HEK293T (cell line): ENCODE results near the gene NUMBL.

Source experiments
- CTCF ChIA-PET: fragments of 350-600 bp; formaldehyde crosslinking; extraction: SDS; loops from one replicate; lab custom pipeline; 2021; ENCODE audit warnings: antibody characterized with exemption, inconsistent platforms; lab: Yijun Ruan, JAX
- POLR2A ChIA-PET: fragments of 350-600 bp; formaldehyde crosslinking; extraction: SDS; loops from one replicate; lab custom pipeline; 2020; ENCODE audit warnings: antibody characterized with exemption, inconsistent platforms; lab: Yijun Ruan, JAX
- DNase-seq: peaks from one replicate; pipeline ENCODE4 v3.0.0; 2012; ENCODE audit warnings: mixed read lengths; ENCODE audit errors: extremely low spot score
- ARNT ChIP-seq: fragments of 450-650 bp; IDR thresholded peaks from 2 replicates; pipeline ENCODE4 v1.6.1; 2017; ENCODE audit warnings: mild to moderate bottlenecking
- BHLHE40 ChIP-seq: fragments of 450-650 bp; IDR thresholded peaks from 2 replicates; pipeline ENCODE4 v1.6.1; 2016; ENCODE audit warnings: mild to moderate bottlenecking, moderate library complexity, borderline replicate concordance
- CTBP1 ChIP-seq: fragments of 450-650 bp; IDR thresholded peaks from 2 replicates; pipeline ENCODE4 v1.6.1; 2016; ENCODE audit warnings: borderline replicate concordance
- ELF4 ChIP-seq: fragments of 450-650 bp; IDR thresholded peaks from 2 replicates; pipeline ENCODE4 v1.6.1; 2017; ENCODE audit warnings: antibody characterized with exemption
- FOXA1 ChIP-seq: fragments of 450-650 bp; IDR thresholded peaks from 2 replicates; pipeline ENCODE4 v1.6.1; 2016; ENCODE audit warnings: mild to moderate bottlenecking
- FOXK2 ChIP-seq: fragments of 450-650 bp; IDR thresholded peaks from 2 replicates; pipeline ENCODE4 v1.6.1; 2016; ENCODE audit warnings: mild to moderate bottlenecking
- FOXM1 ChIP-seq: fragments of 450-650 bp; IDR thresholded peaks from 2 replicates; pipeline ENCODE4 v1.6.1; 2017; ENCODE audit warnings: mild to moderate bottlenecking, borderline replicate concordance
- HDGF ChIP-seq: fragments of 450-650 bp; IDR thresholded peaks from 2 replicates; pipeline ENCODE4 v1.6.1; 2017; ENCODE audit warnings: antibody characterized with exemption, borderline replicate concordance
- L3MBTL2 ChIP-seq: fragments of 450-650 bp; conservative IDR thresholded peaks from 2 replicates; pipeline ENCODE4 v1.6.1; 2016; ENCODE audit warnings: mild to moderate bottlenecking
- LEF1 ChIP-seq: fragments of 450-650 bp; IDR thresholded peaks from 2 replicates; pipeline ENCODE4 v1.6.1; 2017; ENCODE audit warnings: mild to moderate bottlenecking, borderline replicate concordance
- NFRKB ChIP-seq: fragments of 450-650 bp; IDR thresholded peaks from 2 replicates; pipeline ENCODE4 v1.6.1; 2016; ENCODE audit warnings: mild to moderate bottlenecking, moderate library complexity
- PKNOX1 ChIP-seq: fragments of 450-650 bp; IDR thresholded peaks from 2 replicates; pipeline ENCODE4 v1.6.1; 2016
- SP1 ChIP-seq: fragments of 450-650 bp; IDR thresholded peaks from 2 replicates; pipeline ENCODE4 v1.6.1; 2017
- SUZ12 ChIP-seq: fragments of 450-650 bp; IDR thresholded peaks from 2 replicates; pipeline ENCODE4 v1.6.1; 2016; ENCODE audit warnings: mild to moderate bottlenecking
- TARDBP ChIP-seq: fragments of 450-650 bp; IDR thresholded peaks from 2 replicates; pipeline ENCODE4 v1.6.1; 2016
- ZNF384 ChIP-seq: fragments of 450-650 bp; IDR thresholded peaks from 2 replicates; pipeline ENCODE4 v1.6.1; 2016

Gene NUMBL

GRCh38 chr19:40638327-40638726 is 52.1 kb downstream of the NUMBL start:
- DNase-seq, result no peak
- ChIA-PET POLR2A (no interaction called here), CTCF (interaction anchor here (1.2 kb wide), 1 partner anchor 35 kb away, joined by 4 read pairs; no protein-coding TSS in a partner anchor)
- no peak for TF ChIP-seq PKNOX1
- no peak for TF ChIP-seq LEF1
- no peak for TF ChIP-seq FOXM1
- TF ChIP-seq ELF4, result no peak
- no peak for TF ChIP-seq ARNT
- no peak for TF ChIP-seq FOXK2
- no peak for TF ChIP-seq CTBP1

- TF ChIP-seq PKNOX1 (no peak), FOXK2 (no peak)
- POLR2A ChIA-PET, result interaction anchor here (0.8 kb wide), 1 partner anchor 399 kb away, joined by 3 read pairs; no protein-coding TSS in a partner anchor
- CTCF ChIA-PET, result interaction anchor here (2.2 to 3.3 kb wide), 3 partner anchors 12 to 30 kb away, joined by 11 to 34 read pairs (median 19); no protein-coding TSS in a partner anchor
- DNase-seq, result peak; percentile 1
These were observed 57.2 kb downstream of the NUMBL start for GRCh38 chr19:40633207-40633606.

GRCh38 chr19:40632311-40633036 is 58.0 kb downstream of the NUMBL start:
- POLR2A ChIA-PET, result no interaction called here
- CTCF ChIA-PET, result interaction anchor here (3.2 to 3.3 kb wide), 2 partner anchors 27 to 29 kb away, joined by 11 to 19 read pairs; no protein-coding TSS in a partner anchor
- DNase-seq, result no peak
- TF ChIP-seq HDGF (no peak), NFRKB (no peak), CTBP1 (no peak), SP1 (no peak), L3MBTL2 (no peak), FOXK2 (no peak), FOXM1 (no peak), ELF4 (no peak), TARDBP (no peak), PKNOX1 (no peak), FOXA1 (no peak), ARNT (no peak), SUZ12 (no peak), BHLHE40 (no peak), LEF1 (no peak), ZNF384 (no peak)

- ChIA-PET CTCF (interaction anchor here (0.6 to 1.2 kb wide), 3 partner anchors 28 to 167 kb away, joined by 3 to 4 read pairs (median 4); no protein-coding TSS in a partner anchor), POLR2A (interaction anchor here (0.7 kb wide), 1 partner anchor 25 kb away, joined by 4 read pairs; no protein-coding TSS in a partner anchor)
- no peak for TF ChIP-seq NFRKB
- no peak for TF ChIP-seq ELF4
- no peak for TF ChIP-seq FOXM1
- TF ChIP-seq SUZ12, result no peak
- no peak for TF ChIP-seq BHLHE40
- TF ChIP-seq ARNT, result no peak
- no peak for DNase-seq
These were observed 59.8 kb downstream of the NUMBL start for GRCh38 chr19:40630571-40631160.

- no peak for DNase-seq
- POLR2A ChIA-PET, result no interaction called here
- no peak for TF ChIP-seq PKNOX1
- no peak for TF ChIP-seq L3MBTL2
- TF ChIP-seq ELF4, result no peak
- TF ChIP-seq CTBP1, result no peak
- no peak for TF ChIP-seq FOXA1
- TF ChIP-seq ARNT, result no peak
- TF ChIP-seq SUZ12, result no peak
- no peak for TF ChIP-seq FOXM1
- TF ChIP-seq LEF1, result no peak
- no peak for TF ChIP-seq ZNF384
- TF ChIP-seq NFRKB, result no peak
- no peak for TF ChIP-seq FOXK2
- no peak for TF ChIP-seq BHLHE40
- CTCF ChIA-PET, result no interaction called here
These were observed 61.1 kb downstream of the NUMBL start for GRCh38 chr19:40629346-40629745.
